K562 (cell line): ENCODE measurements around the gene GUCY1A2. TPM values are rescaled to one million over a fixed set of nuclear protein-coding genes. Genes with fewer than 3 reads are reported as not detected.

ENCODE experiments used
- ATAC-seq: fragments of 200-7000 bp; cut with Tn5 transposase; 3 replicates; pipeline ENCODE4 v1.9.1; 2020; ENCODE audit warnings: moderate library complexity
- BruUV-seq: library from RNA; stranded (reverse); fragments of 400-500 nt; replicated peaks from 2 replicates; lab custom pipeline; 2021; lab: Mats Ljungman, UMichigan
- CTCF ChIA-PET: fragments of 300-600 bp; formaldehyde crosslinking; extraction: SDS; loops from one replicate; lab custom pipeline; 2021; ENCODE audit warnings: low intra/inter-chr PET ratio; lab: Yijun Ruan, JAX
- POLR2A ChIA-PET: fragments of 300-600, 350-650 bp; sonication (Branson Sonifier 250); formaldehyde crosslinking; extraction: SDS; loops from one replicate; lab custom pipeline; 2021; ENCODE audit warnings: antibody characterized with exemption, inconsistent platforms; lab: Yijun Ruan, JAX
- DNase-seq, 4 experiments: peaks; one replicate each; pipeline versions ENCODE4 v3.0.0 to v3.0.0-alpha.2; 2011 to 2018; ENCODE audit warnings: low spot score in 3 of 4, mixed read lengths in 3 of 4; ENCODE audit errors: extremely low read depth in 1 of 4
- FAIRE-seq: peaks from 2 replicates; lab custom pipeline; 2011; peaks lifted over from hg19 to GRCh38; lab: Jason Lieb, UNC
- H2AFZ ChIP-seq: 2 replicates; pipeline ENCODE4 v1.6.0; 2011; ENCODE audit warnings: low read depth, low read length, control low read depth, inconsistent platforms
- H3K27ac ChIP-seq: fragments of 200-600 bp; 3 replicates; pipeline ENCODE4 v1.8.0; 2011; ENCODE audit warnings: low read depth, mild to moderate bottlenecking, control low read depth, inconsistent platforms, low read length, moderate library complexity, mixed read lengths; ENCODE audit errors: extremely low read depth
- H3K27me3 ChIP-seq, 2 experiments: fragments of 300-600 bp in 1 of 2; 2 replicates in 1 of 2; 3 replicates in 1 of 2; pipeline versions ENCODE4 v1.6.0 to v1.8.0; 2011; ENCODE audit warnings: inconsistent platforms in 2 of 2, low read length in 2 of 2, mild to moderate bottlenecking in 1 of 2, mixed read lengths in 1 of 2, moderate library complexity in 1 of 2; ENCODE audit not compliant: control insufficient read depth in 2 of 2, insufficient read depth in 2 of 2
- H3K36me3 ChIP-seq: fragments of 300-600 bp; 3 replicates; pipeline ENCODE4 v1.8.0; 2011; ENCODE audit warnings: mild to moderate bottlenecking, low read length, inconsistent platforms; ENCODE audit not compliant: control insufficient read depth, insufficient read depth
- H3K4me1 ChIP-seq, 2 experiments: fragments of 200-600 bp in 1 of 2; replicated peaks in 1 of 2; 2 replicates in 1 of 2; 3 replicates in 1 of 2; pipeline versions ENCODE4 v1.5.1 to v1.8.0; 2011; ENCODE audit warnings: inconsistent platforms in 2 of 2, low read length in 2 of 2, mild to moderate bottlenecking in 1 of 2, mixed read lengths in 1 of 2, moderate library complexity in 1 of 2; ENCODE audit not compliant: control insufficient read depth in 2 of 2, insufficient read depth in 2 of 2
- H3K4me2 ChIP-seq: 2 replicates; pipeline ENCODE4 v1.6.1; 2011; ENCODE audit warnings: low read length, control low read depth, inconsistent platforms, mixed read lengths; ENCODE audit not compliant: insufficient read depth
- H3K4me3 ChIP-seq: fragments of 200-600 bp; sonication (generic), shearing (Covaris generic); 2 replicates; pipeline ENCODE4 v1.5.1; 2016; ENCODE audit warnings: control low read depth, inconsistent platforms
- H3K79me2 ChIP-seq: fragments of 200-600 bp; 3 replicates; pipeline ENCODE4 v1.8.0; 2011; ENCODE audit warnings: low read length, inconsistent platforms; ENCODE audit not compliant: control insufficient read depth, insufficient read depth
- H3K9ac ChIP-seq, 2 experiments: 2 replicates each; pipeline versions ENCODE4 v1.6.0 to v1.6.1; 2011; ENCODE audit warnings: low read depth in 2 of 2, low read length in 2 of 2, control low read depth in 1 of 2, inconsistent platforms in 1 of 2, mild to moderate bottlenecking in 1 of 2, mixed read lengths in 1 of 2; ENCODE audit not compliant: insufficient read depth in 1 of 2
- H3K9me1 ChIP-seq: one replicate; pipeline ENCODE4 v1.6.0; 2011; ENCODE audit warnings: inconsistent platforms, mild to moderate bottlenecking, low read length, moderate library complexity; ENCODE audit not compliant: control insufficient read depth, insufficient read depth
- H3K9me3 ChIP-seq: replicated peaks from 2 replicates; pipeline ENCODE4 v1.5.1; 2011; ENCODE audit warnings: low read depth, low read length, inconsistent platforms; ENCODE audit not compliant: control insufficient read depth, insufficient read depth
- H4K20me1 ChIP-seq: replicated peaks from 2 replicates; pipeline ENCODE4 v1.6.1; 2011; ENCODE audit warnings: low read length, inconsistent platforms, mixed read lengths; ENCODE audit not compliant: control insufficient read depth, insufficient read depth
- ATF1 ChIP-seq, 2 experiments: fragments of 450-650 bp in 1 of 2; IDR thresholded peaks; 2 replicates each; pipeline ENCODE4 v1.6.1; 2016; ENCODE audit warnings: missing compliant biosample characterization in 1 of 2, missing genetic modification characterization in 1 of 2
- CREM ChIP-seq: IDR thresholded peaks from 2 replicates; pipeline ENCODE4 v1.6.1; 2014; ENCODE audit warnings: antibody characterized with exemption, low read depth
- GATA2 ChIP-seq: sonication (generic); formaldehyde crosslinking; IDR thresholded peaks from 2 replicates; pipeline ENCODE4 v1.4.0; 2020; ENCODE audit warnings: mild to moderate bottlenecking, missing genetic modification reagents
- NR1H2 ChIP-seq: sonication (generic); formaldehyde crosslinking; IDR thresholded peaks from 2 replicates; pipeline ENCODE4 v1.4.0; 2020; ENCODE audit warnings: mild to moderate bottlenecking, missing genetic modification reagents
- NR2F6 ChIP-seq: fragments of 450-650 bp; formaldehyde crosslinking; IDR thresholded peaks from 2 replicates; pipeline ENCODE4 v1.4.0; 2020; ENCODE audit warnings: mild to moderate bottlenecking
- SAFB ChIP-seq: fragments of 200-400 bp; formaldehyde crosslinking; IDR thresholded peaks from 2 replicates; pipeline ENCODE4 v1.6.1; 2017; ENCODE audit warnings: low read depth, low read length, borderline replicate concordance
- SETDB1 ChIP-seq: IDR thresholded peaks from one replicate; pipeline ENCODE4 v1.6.1; 2012; ENCODE audit warnings: low read length, control low read depth, inconsistent platforms
- SIRT6 ChIP-seq: IDR thresholded peaks from one replicate; pipeline ENCODE4 v1.6.1; 2012; ENCODE audit warnings: low read depth, mild to moderate bottlenecking, control low read depth, inconsistent platforms, low read length, moderate library complexity
- SREBF1 ChIP-seq: fragments of 150-350 bp; IDR thresholded peaks from 2 replicates; pipeline ENCODE4 v1.6.1; 2014; ENCODE audit warnings: antibody characterized with exemption, low read depth, low read length, borderline replicate concordance
- SRF ChIP-seq, 2 experiments: fragments of 250-450, 450-650 bp in 1 of 2; sonication (Bioruptor Pico) in 1 of 2; sonication (generic) in 1 of 2; formaldehyde crosslinking; IDR thresholded peaks; 2 replicates each; pipeline versions ENCODE4 v1.5.0 to v1.5.1; 2020 to 2022; ENCODE audit warnings: mild to moderate bottlenecking in 1 of 2, missing genetic modification reagents in 1 of 2
- TCF7 ChIP-seq: sonication (generic); IDR thresholded peaks from 2 replicates; pipeline ENCODE4 v1.6.1; 2016; ENCODE audit warnings: antibody characterized with exemption, borderline replicate concordance
- ZNF175 ChIP-seq: fragments of 200-800 bp; sonication (Bioruptor generic); IDR thresholded peaks from 2 replicates; pipeline ENCODE4 v1.6.1; 2016; ENCODE audit warnings: low read depth, mild to moderate bottlenecking, missing genetic modification characterization, missing compliant biosample characterization
- WGBS: fragments of 100-300 bp; shearing (Covaris generic); methylation state at CpG from one replicate; pipeline ENCODE4 v1.1.6; 2016; ENCODE audit warnings: low coverage, mixed read lengths; ENCODE audit not compliant: insufficient coverage; ENCODE audit errors: missing lambda C conversion rate; 5-methylcytosine and 5-hydroxymethylcytosine counted together
- in situ Hi-C: fragments of 300-500 bp; cut with MboI; formaldehyde crosslinking; loops from 4 replicates; pipeline ENCODE4 v1.15.0; 2018; ENCODE audit warnings: inconsistent platforms, mixed read lengths
- intact Hi-C: fragments of 100-400 bp; cut with micrococcal nuclease; formaldehyde crosslinking; loops from 2 replicates; pipeline ENCODE4 v1.14.2; 2022
- polyA plus RNA-seq, 8 experiments: library from polyadenylated mRNA; depleted of rRNA in 4 of 8; stranded (reverse) in 5 of 8; unstranded in 3 of 8; fragments of >200 nt; fragmentation: Nextera tagmentation in 2 of 8; fragmentation: Illumina TruSeq in 1 of 8; extraction: Ambion mirVana in 2 of 8; extraction: Trizol in 1 of 8; gene quantifications; 2 replicates each; pipeline versions ENCODE4 v1.2.1 to v1.2.3, GENCODE V29; 2011 to 2014; ENCODE audit warnings: inconsistent platforms in 1 of 8, missing spikeins in 1 of 8
- total RNA-seq, 7 experiments: library from RNA; depleted of rRNA in 6 of 7; stranded (reverse); fragments of >200 nt in 6 of 7; fragmentation: Illumina TruSeq in 2 of 7; extraction: Trizol in 2 of 7; gene quantifications; 2 replicates each; pipeline versions ENCODE4 v1.2.1 to v1.2.3, GENCODE V29; 2011 to 2021; ENCODE audit warnings: low replicate concordance in 1 of 7
- TF ChIP-seq, protein P1 (sequence below): fragments of 450-650 bp; IDR thresholded peaks from 2 replicates; pipeline ENCODE4 v1.6.1; 2018; ENCODE audit warnings: mild to moderate bottlenecking, low read depth; ENCODE audit not compliant: partially characterized antibody
- TF ChIP-seq, protein P2 (sequence below): fragments of 250-450 bp; sonication (Bioruptor Pico); IDR thresholded peaks from 2 replicates; pipeline ENCODE4 v1.5.1; 2021; ENCODE audit warnings: mild to moderate bottlenecking

Gene GUCY1A2
- total and polyA plus RNA-seq, 9 of the 15 experiments (the other 6 are each of a cell fraction or from before 2014, with no cell fraction given): under 0.01 to 0.04 TPM; not detected in 7

DNA sequence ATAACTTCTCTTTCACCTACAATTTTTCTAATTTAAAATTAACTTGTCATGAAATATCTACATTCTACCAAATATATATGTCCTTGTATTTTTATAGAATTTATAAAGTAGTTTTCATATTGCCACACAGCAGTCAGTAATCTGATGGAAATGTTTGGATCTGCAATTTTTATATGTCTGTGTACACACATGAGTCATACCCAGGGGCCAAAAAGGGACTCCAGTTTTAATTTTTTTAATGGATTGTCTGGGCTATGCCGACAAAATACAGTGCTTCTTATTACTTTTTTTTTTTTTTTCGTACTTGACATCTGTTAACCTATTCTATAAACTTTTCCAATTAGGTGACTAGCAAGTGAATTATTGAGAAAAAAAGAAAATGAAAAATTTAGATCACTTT, 6.3 kb downstream of the GUCY1A2 start (continued):
- TF ChIP-seq, protein P1, sequence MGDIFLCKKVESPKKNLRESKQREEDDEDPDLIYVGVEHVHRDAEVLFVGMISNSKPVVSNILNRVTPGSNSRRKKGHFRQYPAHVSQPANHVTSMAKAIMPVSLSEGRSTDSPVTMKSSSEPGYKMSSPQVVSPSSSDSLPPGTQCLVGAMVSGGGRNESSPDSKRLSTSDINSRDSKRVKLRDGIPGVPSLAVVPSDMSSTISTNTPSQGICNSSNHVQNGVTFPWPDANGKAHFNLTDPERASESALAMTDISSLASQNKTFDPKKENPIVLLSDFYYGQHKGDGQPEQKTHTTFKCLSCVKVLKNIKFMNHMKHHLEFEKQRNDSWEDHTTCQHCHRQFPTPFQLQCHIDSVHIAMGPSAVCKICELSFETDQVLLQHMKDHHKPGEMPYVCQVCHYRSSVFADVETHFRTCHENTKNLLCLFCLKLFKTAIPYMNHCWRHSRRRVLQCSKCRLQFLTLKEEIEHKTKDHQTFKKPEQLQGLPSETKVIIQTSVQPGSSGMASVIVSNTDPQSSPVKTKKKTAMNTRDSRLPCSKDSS: no peak
- TF ChIP-seq SIRT6: no peak
- TF ChIP-seq GATA2 (CRISPR knock-in tag): no peak
- TF ChIP-seq SRF (CRISPR knock-in tag; IDR thresholded peaks at IDR 0.05): no peak

DNA sequence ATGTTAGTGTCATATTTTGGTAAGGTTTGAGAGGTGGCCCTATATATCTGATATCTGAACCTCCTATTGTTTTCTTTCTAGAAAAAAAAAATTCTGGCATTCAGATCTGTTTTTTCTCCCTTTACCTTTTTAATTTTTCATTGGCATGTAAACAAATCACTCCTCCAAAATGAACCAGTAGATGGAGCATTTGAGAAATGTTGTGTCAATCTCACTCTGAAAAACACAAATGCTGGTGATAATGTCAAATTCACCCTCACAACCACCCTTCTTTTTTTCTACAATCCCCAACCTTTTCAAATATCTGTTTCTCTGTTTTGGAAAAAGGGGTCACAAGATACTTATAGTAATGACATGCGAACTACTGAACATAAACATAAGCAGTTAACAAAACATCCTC, 9.1 kb downstream of the GUCY1A2 start:
- ChIA-PET POLR2A (no interaction called here), CTCF (no interaction called here)
- no peak overlapping the region for H3K4me2 ChIP-seq
- H3K27ac ChIP-seq: no peak overlapping the region
- no peaks in the 10 kb centered on the region for H3K27me3 ChIP-seq
- FAIRE-seq (no peak), DNase-seq (no peak), ATAC-seq (no peak)
- no peak overlapping the region for H3K9ac ChIP-seq
- intact Hi-C loops (no loop called here), in situ Hi-C loops (no loop called here)
- H3K79me2 ChIP-seq: no peaks in the 10 kb centered on the region
- H2AFZ ChIP-seq: no peak overlapping the region
- H3K9me3 ChIP-seq: no peaks in the 10 kb centered on the region
- no peaks in the 10 kb centered on the region for H3K9me1 ChIP-seq
- TF ChIP-seq CREM (no peak), NR2F6 (CRISPR knock-in tag) (no peak), TCF7 (no peak), ZNF175 (CRISPR knock-in tag) (no peak), SREBF1 (no peak), SAFB (no peak), SETDB1 (no peak), NR1H2 (CRISPR knock-in tag) (no peak), ATF1 (CRISPR knock-in tag; IDR thresholded peaks at IDR 0.05) (no peak), ATF1 (tag; IDR thresholded peaks at IDR 0.05) (no peak)
- TF ChIP-seq, protein P2, sequence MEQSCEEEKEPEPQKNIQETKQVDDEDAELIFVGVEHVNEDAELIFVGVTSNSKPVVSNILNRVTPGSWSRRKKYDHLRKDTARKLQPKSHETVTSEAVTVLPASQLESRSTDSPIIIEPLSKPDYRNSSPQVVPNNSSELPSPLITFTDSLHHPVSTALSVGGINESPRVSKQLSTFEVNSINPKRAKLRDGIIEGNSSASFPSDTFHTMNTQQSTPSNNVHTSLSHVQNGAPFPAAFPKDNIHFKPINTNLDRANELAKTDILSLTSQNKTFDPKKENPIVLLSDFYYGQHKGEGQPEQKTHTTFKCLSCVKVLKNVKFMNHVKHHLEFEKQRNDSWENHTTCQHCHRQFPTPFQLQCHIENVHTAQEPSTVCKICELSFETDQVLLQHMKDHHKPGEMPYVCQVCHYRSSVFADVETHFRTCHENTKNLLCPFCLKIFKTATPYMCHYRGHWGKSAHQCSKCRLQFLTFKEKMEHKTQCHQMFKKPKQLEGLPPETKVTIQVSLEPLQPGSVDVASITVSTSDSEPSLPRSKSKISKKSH (CRISPR knock-in tag): no peak
- H3K4me3 ChIP-seq: no peak overlapping the region
- BruUV-seq: no TSS peak
- no peaks in the 10 kb centered on the region for H3K4me1 ChIP-seq
- no peaks in the 10 kb centered on the region for H3K36me3 ChIP-seq
- no peaks in the 10 kb centered on the region for H4K20me1 ChIP-seq
- 0% methylated on average over 1 of the region's 1 CpG for WGBS
